WTC11 (cell line): ENCODE measurements around the gene GFY. TPM values are rescaled to one million over a fixed set of nuclear protein-coding genes. Genes with fewer than 3 reads are reported as not detected.

Source experiments
- ATAC-seq: fragments of 200-7000 bp; cut with Tn5 transposase; 2 replicates; pipeline ENCODE4 v1.10.0; 2021; ENCODE audit warnings: mild to moderate bottlenecking, moderate library complexity
- CTCF ChIA-PET: fragments of 300-600 bp; sonication (Branson Sonifier 250); formaldehyde crosslinking; loops from one replicate; lab custom pipeline; 2021; ENCODE audit warnings: antibody characterized with exemption; lab: Charles Lee
- POLR2A ChIA-PET: fragments of 350-600 bp; sonication (Branson Sonifier 250); formaldehyde crosslinking; loops from one replicate; lab custom pipeline; 2021; ENCODE audit warnings: antibody characterized with exemption; lab: Charles Lee
- DNase-seq: peaks from one replicate; pipeline ENCODE4 v3.0.0; 2021; ENCODE audit warnings: low spot score
- H3K27ac Mint-ChIP-seq: 2 replicates; pipeline ENCODE4 v1.8.0; 2021; ENCODE audit warnings: mixed read lengths
- H3K27me3 Mint-ChIP-seq: 2 replicates; pipeline ENCODE4 v1.8.0; 2021; ENCODE audit warnings: low read depth, mild to moderate bottlenecking, moderate library complexity, mixed read lengths
- H3K36me3 Mint-ChIP-seq: 2 replicates; pipeline ENCODE4 v1.8.0; 2021; ENCODE audit warnings: mixed read lengths
- H3K4me1 Mint-ChIP-seq: 2 replicates; pipeline ENCODE4 v1.8.0; 2022; ENCODE audit warnings: mixed read lengths
- H3K4me3 Mint-ChIP-seq: 2 replicates; pipeline ENCODE4 v1.8.0; 2021; ENCODE audit warnings: mild to moderate bottlenecking, moderate library complexity, mixed read lengths
- H3K9me3 Mint-ChIP-seq: 2 replicates; pipeline ENCODE4 v1.8.0; 2021; ENCODE audit warnings: mixed read lengths
- AFF4 ChIP-seq: sonication (generic); formaldehyde crosslinking; IDR thresholded peaks from 2 replicates; pipeline ENCODE4 v1.8.1; 2023; ENCODE audit warnings: mild to moderate bottlenecking, missing genetic modification reagents, borderline replicate concordance
- ARID4B ChIP-seq: sonication (generic); formaldehyde crosslinking; IDR thresholded peaks from 2 replicates; pipeline ENCODE4 v1.8.0; 2023; ENCODE audit warnings: missing genetic modification reagents, mild to moderate bottlenecking, borderline replicate concordance
- CBFB ChIP-seq: sonication (generic); formaldehyde crosslinking; IDR thresholded peaks from 2 replicates; pipeline ENCODE4 v1.8.1; 2022; ENCODE audit warnings: mild to moderate bottlenecking, low read depth, missing genetic modification reagents
- ELF4 ChIP-seq: sonication (generic); formaldehyde crosslinking; IDR thresholded peaks from 2 replicates; pipeline ENCODE4 v1.8.1; 2022; ENCODE audit warnings: low read depth, mild to moderate bottlenecking, moderate library complexity, missing genetic modification reagents
- FOXK1 ChIP-seq: sonication (generic); formaldehyde crosslinking; IDR thresholded peaks from 2 replicates; pipeline ENCODE4 v1.8.0; 2022; ENCODE audit warnings: mild to moderate bottlenecking, moderate library complexity, missing genetic modification reagents
- JUN ChIP-seq: sonication (generic); formaldehyde crosslinking; IDR thresholded peaks from 2 replicates; pipeline ENCODE4 v1.8.0; 2023; ENCODE audit warnings: mild to moderate bottlenecking, missing genetic modification reagents
- KAT7 ChIP-seq: sonication (generic); formaldehyde crosslinking; IDR thresholded peaks from 2 replicates; pipeline ENCODE4 v1.8.1; 2023; ENCODE audit warnings: missing genetic modification reagents, mild to moderate bottlenecking, borderline replicate concordance
- MAX ChIP-seq: sonication (generic); formaldehyde crosslinking; IDR thresholded peaks from 2 replicates; pipeline ENCODE4 v1.8.0; 2022; ENCODE audit warnings: mild to moderate bottlenecking, missing genetic modification reagents
- MYBL2 ChIP-seq: sonication (generic); formaldehyde crosslinking; IDR thresholded peaks from 2 replicates; pipeline ENCODE4 v1.8.1; 2023; ENCODE audit warnings: mild to moderate bottlenecking, moderate library complexity, missing genetic modification reagents
- ZNF232 ChIP-seq: sonication (generic); formaldehyde crosslinking; IDR thresholded peaks from 2 replicates; pipeline ENCODE4 v1.8.0; 2022; ENCODE audit warnings: mild to moderate bottlenecking, missing genetic modification reagents
- ZNF396 ChIP-seq: fragments of 250-450 bp; sonication (Bioruptor Pico); IDR thresholded peaks from 2 replicates; pipeline ENCODE4 v1.8.0; 2021; ENCODE audit warnings: mild to moderate bottlenecking, moderate library complexity, borderline replicate concordance
- total RNA-seq: library from RNA; stranded (reverse); gene quantifications from 3 replicates; pipeline ENCODE4 v1.2.3, GENCODE V29; 2021
- TF ChIP-seq, protein P1 (sequence below): fragments of 200-600 bp; IDR thresholded peaks from 2 replicates; pipeline ENCODE4 v1.8.0; 2022; ENCODE audit warnings: antibody characterized with exemption

Gene GFY
- total RNA-seq, 1 experiment from 2014 or later, result 0.87 TPM

DNA sequence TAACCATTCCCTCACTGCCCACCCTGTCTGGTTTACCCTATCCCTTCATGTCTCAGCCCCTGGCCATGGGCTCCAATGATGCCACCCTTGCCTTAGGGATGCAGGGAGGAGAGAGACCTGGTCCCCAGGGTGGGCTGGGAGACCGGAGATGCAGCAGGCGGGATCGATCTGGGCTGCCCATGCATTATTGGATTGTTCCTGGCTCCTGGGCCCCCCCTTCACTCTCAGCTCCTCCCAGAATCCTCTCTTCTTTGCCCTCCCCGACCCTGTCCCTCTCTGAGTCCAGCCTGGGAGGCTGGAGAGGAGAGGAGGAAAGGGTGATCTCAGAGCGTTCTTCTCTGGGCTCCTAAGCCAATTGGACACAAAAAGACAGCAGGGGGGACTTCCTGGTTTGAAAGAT is 31.3 kb upstream of the GFY start (continued):
- TF ChIP-seq ARID4B (CRISPR knock-in tag), result no peak
- TF ChIP-seq ZNF232 (CRISPR knock-in tag), result no peak
- TF ChIP-seq, all 79 proteins: peak for 0

- H3K27ac Mint-ChIP-seq, result no peak overlapping the region
- CTCF ChIA-PET, result interaction anchor here (0.6 to 1.6 kb wide), 4 partner anchors 21 to 47 kb away, joined by 3 to 5 read pairs (median 4); partner anchors contain the start of genes GFY and TEAD2
- H3K9me3 Mint-ChIP-seq, result no peaks in the 10 kb centered on the region
- peaks cover 37% of the 10 kb centered on the region for H3K4me1 Mint-ChIP-seq
- no peaks in the 10 kb centered on the region for H3K36me3 Mint-ChIP-seq
- TF ChIP-seq MAX (no peak), ELF4 (CRISPR knock-in tag) (no peak), MYBL2 (CRISPR knock-in tag) (no peak), KAT7 (CRISPR knock-in tag) (no peak), CBFB (no peak), JUN (CRISPR knock-in tag) (no peak), FOXK1 (CRISPR knock-in tag) (no peak), AFF4 (CRISPR knock-in tag) (no peak), ZNF396 (CRISPR knock-in tag) (no peak)
- TF ChIP-seq, protein P1, sequence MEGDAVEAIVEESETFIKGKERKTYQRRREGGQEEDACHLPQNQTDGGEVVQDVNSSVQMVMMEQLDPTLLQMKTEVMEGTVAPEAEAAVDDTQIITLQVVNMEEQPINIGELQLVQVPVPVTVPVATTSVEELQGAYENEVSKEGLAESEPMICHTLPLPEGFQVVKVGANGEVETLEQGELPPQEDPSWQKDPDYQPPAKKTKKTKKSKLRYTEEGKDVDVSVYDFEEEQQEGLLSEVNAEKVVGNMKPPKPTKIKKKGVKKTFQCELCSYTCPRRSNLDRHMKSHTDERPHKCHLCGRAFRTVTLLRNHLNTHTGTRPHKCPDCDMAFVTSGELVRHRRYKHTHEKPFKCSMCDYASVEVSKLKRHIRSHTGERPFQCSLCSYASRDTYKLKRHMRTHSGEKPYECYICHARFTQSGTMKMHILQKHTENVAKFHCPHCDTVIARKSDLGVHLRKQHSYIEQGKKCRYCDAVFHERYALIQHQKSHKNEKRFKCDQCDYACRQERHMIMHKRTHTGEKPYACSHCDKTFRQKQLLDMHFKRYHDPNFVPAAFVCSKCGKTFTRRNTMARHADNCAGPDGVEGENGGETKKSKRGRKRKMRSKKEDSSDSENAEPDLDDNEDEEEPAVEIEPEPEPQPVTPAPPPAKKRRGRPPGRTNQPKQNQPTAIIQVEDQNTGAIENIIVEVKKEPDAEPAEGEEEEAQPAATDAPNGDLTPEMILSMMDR, result no peak
- no peak overlapping the region for H3K4me3 Mint-ChIP-seq
- no peaks in the 10 kb centered on the region; the same call in 1 of the 2 replicates for H3K27me3 Mint-ChIP-seq
- POLR2A ChIA-PET, result interaction anchor here (0.6 to 0.9 kb wide), 2 partner anchors 10 to 57 kb away, joined by 3 read pairs; partner anchors contain the start of gene ALDH16A1
- ATAC-seq (no peak; the same call in 1 of the 2 replicates), DNase-seq (no peak)
Measured at GRCh38 chr19:49395581-49396407, 29.4 kb upstream of the GFY start.
